ENCODE results near the gene CAB39.
"Not testable (repeated sequence)": the region's sequence is repeated elsewhere in the genome, so short reads cannot be mapped to it uniquely, and the experiment has no call there.

The CAB39 gene

DNA sequence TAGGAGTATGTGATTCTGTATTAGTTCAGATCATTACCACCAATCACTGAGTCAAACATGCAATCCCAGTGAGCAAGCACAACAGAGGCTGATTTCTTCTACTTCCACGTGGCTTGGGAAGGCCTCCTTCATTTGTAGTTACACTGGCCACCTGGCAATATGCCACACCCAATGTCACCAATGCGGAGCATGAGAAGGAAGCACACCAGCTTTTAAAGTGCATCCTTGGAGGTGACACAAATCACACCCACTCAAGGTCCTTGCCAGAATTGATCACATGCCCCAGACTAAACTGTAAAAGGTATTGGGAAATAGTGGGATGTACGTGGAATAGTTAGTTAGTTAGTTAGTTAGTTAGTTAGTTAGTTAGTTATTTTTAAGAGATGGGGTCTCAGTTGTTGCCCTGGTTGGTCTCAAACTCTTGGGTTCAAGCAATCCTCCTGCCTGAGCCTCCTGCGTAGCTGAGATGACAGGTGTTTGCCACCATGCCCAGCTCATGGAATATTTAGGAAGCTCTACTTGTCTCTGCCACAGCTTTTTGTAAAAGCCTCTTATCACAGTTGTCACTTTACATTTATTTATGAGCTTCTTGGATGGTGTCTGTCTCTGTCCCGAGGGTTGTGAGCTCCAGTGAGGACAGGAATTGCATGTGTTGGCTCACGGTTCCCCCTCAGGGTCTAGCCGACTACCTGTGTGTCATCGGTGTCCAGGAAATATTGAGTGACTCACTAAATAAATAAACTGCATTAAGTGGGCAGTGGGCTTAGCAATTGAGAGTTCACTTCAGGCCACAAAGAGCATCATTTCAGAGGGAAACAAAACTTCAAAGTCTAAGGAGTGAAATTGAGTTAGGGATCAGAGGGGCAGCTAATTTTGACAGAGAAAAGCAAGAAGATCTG is 28.1 kb upstream of the CAB39 start:
- no peak for DNase-seq

DNA sequence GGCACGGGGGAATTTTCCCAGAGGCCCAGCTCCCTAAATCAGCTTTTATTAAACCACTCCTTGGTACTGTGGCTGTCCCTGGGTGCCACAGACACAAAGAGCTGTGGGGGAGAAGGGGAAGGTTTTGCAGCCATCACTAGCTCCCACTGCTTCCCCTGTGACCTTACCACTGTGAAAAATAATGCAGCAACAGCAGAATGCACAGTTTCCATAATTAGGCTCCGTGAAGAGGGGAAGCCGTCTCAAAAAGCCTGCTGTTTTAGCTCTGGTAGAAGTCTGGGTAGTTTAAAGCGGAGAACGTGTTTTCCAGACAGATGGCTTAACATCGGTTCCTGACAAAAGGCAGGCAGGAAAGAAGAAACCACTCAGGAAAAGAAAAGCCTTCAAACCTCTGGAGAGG is 27.5 kb upstream of the CAB39 start:
- no peak for DNase-seq

DNA sequence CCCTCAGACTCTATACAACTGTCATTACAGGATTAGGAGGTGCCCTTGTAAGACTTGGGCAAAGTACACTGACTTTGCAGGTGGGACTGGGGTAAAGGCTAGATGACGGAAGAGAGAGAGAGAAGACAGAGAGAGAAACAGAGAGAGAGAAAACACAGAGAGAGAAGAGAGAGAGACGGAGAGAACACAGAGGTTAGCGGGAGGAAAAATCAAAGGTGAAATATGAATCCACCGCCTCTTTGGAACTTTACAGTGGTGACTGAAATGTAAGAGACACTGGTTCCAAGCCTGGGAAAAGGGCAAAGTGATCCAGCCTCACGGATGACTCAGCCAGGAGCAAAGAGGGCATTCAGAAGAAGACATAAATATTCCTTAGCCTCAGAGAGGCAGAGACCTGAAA is 25.1 kb upstream of the CAB39 start:
- no peak for DNase-seq

DNA sequence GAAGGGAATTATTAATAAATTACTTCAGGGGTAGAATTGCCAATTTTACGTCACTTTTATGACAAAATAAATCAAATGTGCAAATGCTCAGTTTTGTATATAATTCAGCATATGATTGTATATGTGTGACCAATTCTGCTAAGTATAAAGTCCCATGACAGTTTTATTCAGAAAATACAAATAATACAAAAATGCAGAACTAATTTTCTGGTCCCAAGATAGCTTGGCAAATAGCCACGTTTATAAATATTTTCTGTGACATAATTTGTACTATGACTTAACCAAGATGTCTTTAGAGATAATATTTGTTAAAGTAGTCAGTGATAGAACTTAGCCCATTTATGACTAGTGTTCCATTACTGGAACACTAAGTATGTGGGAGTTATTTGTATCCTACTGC is 24.2 kb upstream of the CAB39 start:
- DNase-seq, result no peak

DNA sequence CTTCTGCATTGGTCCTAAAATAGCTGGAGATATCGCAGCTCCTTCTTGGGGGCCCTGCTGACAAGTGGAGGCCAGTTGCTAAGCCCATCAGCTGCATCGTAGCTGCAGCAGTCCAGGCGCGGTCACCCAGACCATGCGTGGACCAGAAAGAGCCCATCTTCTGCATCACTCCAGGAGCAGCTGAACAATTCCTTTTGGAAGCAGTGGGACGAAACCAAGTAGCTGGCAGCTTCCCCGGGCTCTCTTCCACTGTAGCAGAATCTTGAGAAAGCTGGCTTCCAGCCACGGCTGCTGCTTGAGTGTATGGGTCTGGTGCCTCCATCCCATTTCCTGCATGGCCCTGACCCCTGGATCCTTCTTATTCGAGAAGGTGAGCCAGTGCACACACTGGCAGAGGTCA is 22.2 kb upstream of the CAB39 start:
- DNase-seq, result no peak

DNA sequence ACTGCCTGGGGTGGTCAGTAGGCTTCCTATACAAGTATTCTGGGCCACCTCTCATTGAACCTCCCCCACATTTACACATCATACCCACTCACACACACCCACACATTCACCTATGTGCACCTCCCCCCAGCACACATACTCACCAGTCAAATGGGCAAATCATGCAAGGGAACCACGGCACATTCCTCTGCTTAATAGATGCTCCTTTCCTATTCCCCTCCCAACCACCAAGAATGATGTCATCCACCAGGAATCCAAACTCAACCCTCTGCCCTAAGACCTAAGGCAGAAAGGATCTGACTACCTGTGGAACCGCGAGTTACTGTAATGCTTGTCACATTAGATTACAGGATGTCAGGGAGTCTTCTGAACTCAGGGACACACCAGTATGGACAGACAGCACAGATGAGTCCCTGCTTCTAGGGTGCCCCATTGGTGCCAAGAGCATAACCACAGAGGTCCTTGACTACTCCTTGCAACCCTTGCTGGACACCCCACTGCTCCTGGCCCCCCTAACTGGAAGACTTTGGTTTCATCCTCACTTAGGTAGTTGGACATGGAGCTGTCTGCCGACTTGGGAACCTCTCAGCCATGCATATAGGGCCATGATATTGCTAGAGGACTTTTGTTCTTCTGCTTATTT is 21.5 kb upstream of the CAB39 start:
- no peak for DNase-seq

DNA sequence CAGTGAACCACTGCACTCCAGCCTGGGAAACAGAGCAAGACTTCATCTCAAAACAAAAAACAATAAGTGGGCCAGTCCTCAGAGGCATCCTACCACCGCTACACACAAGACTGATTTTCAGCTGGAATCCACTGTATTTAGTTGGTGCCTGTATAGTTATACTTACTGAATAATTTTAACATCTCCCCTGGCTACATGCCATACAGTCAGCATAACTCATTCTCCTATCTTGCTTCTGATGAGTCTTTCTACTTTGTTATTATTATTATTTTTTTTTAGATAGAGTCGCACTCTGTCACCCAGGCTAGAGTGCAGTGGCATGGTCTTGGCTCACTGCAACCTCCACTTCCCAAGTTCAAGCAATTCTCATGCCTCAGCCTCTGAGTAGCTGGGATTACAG is 19.9 kb upstream of the CAB39 start:
- no peak for DNase-seq

DNA sequence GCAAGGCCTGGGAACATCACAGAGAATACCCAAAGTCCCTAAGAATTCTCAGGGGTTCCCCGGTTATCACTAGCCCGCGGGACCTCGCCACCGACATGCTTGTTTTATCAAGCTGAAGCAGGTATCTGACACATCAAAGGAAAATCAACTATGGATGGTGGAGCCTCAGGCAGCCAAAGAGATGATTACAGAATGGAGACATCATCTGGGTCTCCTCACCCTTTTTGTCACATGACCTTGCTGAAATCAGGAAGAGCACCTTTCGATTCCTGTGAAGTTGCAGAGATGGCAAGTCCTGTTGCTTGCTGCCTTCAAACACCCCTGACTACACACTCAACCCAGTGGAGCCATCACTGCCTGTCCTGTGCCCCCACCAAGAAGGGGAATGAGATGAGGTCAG is 19.2 kb upstream of the CAB39 start:
- DNase-seq, result no peak

DNA sequence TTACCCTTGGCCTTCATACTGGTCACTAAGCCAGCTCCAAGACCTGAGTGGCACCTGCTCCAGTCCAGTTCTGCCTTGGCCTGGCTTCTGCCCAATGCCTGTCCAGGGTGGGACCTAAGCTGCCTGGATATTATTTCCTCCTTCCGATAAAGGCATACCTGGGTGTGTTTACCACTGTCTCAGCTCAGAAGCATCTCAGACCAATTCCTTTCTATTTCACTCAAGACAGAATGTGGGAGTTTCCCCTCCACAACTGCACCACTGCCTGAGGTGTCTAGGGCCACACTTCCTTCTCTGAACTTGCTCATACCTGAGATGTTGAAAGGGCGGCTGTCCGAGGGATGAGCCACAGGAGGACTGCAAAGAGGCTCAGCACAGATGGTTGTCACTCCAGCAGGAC is 18.4 kb upstream of the CAB39 start:
- no peak for DNase-seq

DNA sequence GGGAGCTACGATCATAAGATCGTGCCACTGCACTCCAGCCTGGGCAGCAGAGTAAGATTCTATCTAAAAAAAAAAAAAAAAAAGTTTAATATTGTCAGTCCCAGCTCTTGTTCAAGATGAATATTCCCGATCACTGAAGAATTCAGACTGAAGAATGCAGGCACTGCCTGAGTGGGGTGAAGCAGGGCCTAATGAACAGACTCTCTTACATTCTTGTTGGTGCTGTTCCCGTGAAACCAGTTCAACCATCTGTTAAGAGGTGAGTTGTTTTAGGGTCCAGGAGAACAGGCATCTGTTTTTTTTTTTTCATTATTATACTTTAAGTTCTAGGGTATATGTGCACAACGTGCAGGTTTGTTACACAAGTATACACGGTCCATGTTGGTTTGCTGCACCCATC is 17.1 kb upstream of the CAB39 start:
- no peak for DNase-seq

DNA sequence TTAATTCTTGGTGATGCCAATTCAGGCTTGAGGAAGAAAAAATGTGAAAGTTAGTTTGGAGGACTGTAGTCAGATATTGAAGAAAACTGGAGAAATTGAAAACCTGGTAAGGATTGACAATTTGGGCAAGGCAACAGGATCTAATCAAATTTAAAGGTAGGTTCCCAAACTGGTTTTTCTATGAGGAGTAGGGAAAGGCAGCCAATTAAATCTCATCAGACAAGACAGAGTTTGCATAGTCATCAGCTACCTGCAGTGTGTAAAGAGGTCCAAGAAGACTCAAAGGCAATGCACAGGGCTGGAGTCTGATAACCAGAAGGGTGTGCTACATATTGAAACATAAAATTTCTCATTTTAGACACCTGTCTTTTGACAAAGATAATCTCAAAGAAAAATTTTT is 16.0 kb upstream of the CAB39 start:
- DNase-seq, result no peak

DNA sequence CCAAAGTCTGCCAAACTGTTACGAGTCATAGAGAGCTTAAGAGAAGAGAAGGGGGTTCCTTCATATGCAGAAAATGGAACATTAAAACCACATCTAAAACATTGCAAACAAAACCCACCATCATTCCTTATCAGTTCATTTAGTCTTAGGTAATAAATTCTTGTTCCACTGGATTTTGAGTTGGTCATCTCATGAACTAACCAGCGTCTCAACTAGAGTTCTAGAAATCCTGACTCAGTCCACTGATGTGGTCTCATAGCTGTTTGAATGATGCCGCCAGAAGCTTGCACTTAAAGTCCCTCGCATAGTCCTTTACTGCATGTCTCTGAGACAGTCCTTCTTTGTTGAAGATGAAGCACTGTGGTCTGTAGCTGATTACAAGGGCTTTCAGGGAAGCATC is 15.0 kb upstream of the CAB39 start:
- DNase-seq, result no peak

DNA sequence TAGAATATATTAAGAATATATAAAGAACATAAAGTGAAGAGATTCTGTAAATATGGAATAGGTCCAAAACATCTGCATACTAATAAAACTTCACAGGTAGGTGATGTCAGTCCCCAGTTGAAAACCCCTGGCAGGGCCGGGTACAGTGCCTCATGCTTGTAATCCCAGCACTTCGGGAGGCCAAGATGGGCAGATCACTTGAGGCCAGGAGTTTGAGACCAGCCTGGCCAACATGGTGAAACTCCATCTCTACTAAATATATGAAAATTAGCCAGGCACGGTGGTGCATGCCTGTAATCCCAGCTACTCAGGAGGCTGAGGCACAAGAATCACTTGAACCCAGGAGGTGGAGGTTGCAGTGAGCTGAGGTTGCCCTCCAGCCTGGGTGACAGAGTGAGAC is 13.9 kb upstream of the CAB39 start:
- not testable (repeated sequence) for DNase-seq

DNA sequence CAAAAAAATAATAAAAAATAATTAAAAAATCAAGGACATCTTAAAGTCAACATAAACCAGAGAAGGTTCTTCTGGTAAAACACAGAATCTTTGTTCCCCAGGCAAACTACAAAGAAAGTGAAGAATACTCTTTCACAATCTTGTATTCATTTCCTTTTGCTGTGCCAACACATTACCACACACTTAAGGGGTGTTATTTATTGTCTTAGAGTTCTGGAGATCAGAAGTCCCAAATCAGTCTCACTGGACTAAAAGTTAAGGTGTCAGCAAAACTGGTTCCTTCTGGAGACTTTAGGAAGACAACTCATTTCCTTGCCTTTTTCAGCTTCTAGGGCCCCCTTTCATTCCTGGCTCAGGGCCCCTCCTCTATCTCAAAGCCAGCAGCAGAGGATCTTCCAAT is 12.2 kb upstream of the CAB39 start:
- no peak for DNase-seq

DNA sequence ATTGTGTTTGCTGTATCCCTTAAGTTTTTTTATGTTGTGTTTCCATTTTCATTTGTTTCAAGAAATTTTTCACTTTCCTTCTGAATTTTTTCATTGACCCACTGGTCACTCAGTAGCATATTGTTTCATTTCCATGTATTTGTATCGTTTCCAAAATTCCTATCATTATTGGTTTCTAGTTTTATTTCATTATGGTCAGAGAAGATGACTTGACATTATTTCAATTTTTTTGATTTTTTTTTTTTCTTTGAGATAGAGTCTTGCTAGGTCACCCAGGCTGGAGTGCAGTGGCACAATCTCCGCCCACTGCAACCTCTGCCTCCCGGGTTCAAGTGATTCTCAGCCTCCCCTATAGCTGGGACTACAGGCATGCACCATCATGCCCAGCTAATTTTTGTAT is 11.3 kb upstream of the CAB39 start:
- DNase-seq, result no peak

DNA sequence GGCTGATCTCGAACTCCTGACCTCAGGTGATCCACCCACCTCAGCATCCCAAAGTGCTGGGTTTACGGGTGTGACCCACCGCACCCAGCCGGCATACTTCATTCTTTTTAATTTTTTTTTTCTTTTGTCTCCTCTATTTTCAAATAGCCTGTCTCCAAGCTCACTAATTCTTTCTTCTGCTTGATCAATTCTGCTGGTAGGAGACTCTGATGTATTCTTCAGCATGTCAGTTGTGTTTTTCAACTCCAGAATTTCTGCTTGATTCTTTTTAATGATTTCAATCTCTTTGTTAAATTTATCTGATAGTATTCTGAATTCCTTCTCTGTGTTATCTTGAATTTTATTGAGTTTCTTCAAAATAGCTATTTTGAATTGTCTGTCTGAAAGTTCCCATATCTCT is 10.2 kb upstream of the CAB39 start:
- DNase-seq, result not testable (repeated sequence)

DNA sequence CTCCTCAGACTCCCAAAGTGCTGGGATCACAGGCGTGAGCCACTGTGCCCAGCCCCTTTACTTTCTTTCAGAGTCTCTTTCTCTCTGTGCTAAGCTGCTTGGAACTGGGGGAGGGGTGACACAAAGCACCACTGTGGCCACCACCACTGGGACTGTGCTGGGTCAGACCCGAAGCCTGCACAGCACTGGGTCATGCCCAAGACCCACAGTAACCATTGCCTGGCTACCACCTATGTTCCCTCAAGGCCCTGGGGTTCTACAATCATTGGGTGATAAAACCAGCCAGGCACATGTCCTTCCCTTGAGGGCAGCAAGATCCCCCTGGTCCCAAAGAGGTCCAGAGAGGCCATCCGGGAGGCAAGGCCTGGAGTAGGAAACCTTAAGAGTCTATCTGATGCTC is 9.1 kb upstream of the CAB39 start:
- no peak for DNase-seq

DNA sequence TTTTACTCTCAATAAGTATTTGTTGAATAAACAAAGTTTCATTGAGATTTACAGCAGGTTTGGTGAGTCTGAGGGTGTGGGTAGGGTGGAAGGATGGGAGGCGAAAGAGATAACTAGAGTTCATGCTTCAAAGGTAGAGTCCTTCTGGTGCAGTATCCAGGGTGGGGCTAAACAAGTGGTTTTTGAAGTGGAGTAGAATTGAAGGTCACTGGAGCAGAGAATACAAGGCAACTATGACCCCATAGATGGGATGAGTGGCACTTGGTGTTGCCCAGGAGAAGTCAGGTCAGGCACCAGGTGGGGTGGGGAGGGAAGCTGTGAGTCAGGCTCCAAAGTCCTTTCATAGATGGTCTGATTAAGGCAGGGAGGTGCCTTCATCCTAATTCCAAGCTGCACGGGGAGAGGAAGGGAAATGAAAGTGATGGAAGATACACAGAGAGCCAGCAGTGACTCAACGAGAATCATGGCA is 6.6 kb upstream of the CAB39 start:
- no peak for DNase-seq

DNA sequence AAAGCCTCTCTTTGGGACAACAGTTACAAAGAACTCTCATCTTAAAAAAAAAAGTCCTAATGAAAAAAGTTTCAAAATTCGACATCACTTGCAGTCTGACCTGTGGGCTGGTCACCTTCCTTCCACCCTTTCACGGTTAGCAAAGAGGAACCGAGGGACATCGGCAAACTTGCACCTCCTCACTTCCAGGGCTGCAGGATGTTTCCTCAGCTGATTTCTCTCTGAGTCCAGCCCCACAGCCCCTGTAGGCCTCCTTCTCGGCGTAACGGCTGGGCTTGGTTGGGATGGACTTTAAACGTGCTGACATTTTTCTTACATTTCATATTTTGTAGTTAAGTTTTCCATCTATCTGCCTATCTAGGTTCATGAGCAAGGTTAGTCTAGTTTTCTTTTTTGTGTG is 5.7 kb upstream of the CAB39 start:
- no peak for DNase-seq

DNA sequence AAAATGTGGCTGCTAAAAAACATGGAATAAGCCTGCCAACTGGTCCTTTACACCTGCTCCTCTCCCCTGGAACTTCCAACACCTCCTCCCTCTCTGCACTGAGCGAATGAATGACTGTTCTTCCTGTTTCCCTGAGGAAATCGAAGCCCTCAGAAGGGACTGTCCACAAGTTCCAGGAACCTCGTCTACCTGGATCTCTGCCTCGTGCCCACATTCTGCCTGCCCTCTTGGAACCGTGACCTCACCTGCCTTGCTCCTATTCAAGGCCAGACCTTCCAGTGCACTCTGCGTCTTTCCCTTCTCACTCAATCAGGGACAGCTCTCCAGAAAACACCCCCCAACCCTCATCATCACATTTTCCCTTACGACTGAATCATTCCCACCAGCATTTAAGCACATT is 4.4 kb upstream of the CAB39 start:
- no peak for DNase-seq

DNA sequence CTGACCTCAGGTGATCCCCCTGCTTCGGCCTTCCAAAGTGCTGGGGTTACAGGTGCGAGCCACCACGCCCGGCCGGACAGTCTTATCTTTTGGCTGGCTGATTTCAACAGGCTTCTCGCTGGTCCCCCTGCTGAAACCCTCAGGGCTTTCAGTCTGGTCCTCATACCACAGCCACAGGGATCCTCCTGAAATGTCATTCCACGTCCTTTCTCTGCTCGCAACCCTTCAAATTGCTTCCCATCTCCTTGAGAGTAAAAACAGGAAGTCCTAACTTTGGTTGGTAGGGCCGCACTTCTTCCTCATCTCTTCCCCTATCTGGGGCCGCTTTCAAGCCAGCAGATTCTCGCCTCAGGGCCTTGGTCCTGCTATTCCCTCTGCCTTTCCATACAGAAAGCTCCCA is 1.4 kb upstream of the CAB39 start:
- no peak for DNase-seq

DNA sequence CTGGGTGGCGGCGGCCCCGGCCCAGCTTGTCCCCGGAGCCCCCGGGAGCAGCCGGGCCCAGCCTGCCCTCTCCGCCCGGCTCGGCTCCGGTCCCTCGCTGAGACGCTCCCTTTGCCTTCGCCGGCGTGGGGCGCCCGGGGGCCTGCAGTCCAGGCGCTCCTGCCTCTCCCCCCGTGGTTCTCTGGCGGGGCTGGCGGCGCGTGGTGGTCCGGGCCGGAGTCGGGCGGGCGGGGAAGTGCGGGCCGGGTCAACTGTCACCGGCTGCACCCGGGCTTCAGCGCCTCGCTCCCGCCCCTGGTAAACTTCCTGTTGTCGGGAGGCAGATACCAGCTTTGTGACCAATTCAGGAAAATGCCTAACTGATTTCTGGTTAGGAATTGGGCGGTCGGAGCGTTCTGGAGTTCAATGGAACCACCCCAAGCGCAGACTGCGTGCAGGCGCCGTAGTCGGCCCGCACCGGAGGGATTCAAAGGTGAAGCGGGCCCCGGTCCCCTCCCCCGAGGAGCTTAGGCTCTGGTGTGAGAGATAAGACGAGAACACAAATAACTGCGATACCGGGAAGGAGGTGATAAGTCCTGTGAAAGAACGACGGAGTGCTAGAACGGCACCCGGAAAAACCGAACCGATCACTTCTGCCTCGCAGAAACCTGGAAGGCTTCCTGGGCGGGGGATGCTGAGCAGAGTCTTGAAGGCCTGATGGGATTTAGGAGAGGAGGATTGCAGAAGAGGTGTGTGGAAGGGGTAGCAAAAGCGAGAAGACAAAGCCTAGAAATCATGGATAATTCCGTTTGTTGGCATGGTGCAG is 891 bp downstream of the CAB39 start:
- DNase-seq, result peak; percentile 28

DNA sequence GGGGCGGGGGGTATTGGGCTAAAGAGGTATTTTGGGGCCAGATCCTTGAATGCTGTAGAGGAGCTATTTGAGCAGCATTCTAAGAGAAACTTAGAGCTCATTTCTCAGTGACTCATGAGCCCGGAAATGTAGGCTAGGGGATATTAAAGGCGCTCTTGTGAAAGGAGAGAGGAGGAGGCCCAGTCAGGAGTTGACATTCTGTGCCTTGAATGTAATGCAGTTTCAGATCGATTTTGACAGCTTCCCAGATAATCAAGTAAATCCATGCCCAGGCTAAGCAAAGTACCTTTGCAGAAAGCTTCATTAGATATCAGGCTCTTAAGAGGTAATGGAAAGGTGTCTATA is 1.5 kb downstream of the CAB39 start:
- DNase-seq, result no peak

DNA sequence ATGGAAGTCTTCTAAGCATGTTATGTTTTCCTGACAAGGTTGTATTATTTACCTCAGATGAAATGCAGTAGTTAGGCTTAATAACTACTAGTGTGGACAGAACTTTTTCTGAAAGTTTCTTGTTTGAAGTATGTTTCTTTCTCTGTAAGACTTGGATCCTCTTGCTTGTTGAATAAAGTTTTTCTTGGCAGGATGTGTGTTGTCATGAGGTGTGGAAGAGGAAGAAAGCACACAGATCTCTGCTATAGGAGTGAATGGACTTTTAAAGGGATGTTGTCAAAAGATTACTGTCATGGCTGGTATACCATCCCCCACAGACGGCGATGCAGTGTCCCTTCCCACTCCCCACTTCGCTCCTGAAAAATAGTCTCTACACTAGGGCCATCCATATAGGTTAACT is 2.6 kb downstream of the CAB39 start:
- DNase-seq, result no peak
